Fibroblast of lung (primary cell): Measurements from ENCODE around the gene RNU4-1.

Experiments used
- EZH2 ChIP-seq: IDR thresholded peaks from 2 replicates; pipeline ENCODE4 v1.5.1; 2012; ENCODE audit warnings: low read length, control low read depth, mild to moderate bottlenecking; ENCODE audit errors: missing control alignments
- TF ChIP-seq, protein P1 (sequence below), 2 donors: IDR thresholded peaks in 1 of 2; conservative IDR thresholded peaks in 1 of 2; 1 replicate in 1 of 2; 2 replicates in 1 of 2; pipeline ENCODE4 v1.5.1; 2011 to 2012; ENCODE audit warnings: low read length in 2 of 2, control low read depth in 1 of 2, inconsistent platforms in 1 of 2, low read depth in 1 of 2, mild to moderate bottlenecking in 1 of 2

DNA sequence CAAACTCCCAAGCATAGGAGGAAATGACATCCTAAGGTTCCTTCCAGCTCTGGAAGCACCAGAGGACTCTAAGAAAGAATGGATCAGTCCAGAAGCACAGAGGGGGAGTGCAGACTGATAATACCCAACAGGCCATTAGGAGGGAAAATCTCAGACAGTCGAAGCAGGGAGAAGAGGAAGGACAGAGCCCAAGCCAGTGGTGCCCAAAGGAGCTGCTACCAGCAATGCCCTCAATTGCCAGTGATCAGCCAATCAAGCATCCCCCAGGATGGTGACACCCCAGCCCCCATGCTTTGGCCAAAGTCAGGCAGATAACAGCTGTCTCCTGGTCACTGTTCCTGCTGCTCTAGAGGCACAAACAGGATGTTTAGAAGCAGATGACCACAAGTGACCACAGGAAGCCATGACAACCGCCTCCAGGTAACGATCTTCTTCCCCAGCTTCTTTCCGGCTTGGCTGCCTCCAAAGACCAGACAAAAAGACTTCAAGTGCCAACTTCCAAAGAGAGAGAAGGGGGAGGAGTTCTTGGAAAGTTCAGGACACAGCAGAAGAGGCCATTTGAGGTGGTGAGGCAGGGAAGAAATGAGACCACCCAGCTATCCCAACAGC is 43.7 kb downstream of the RNU4-1 start:
- TF ChIP-seq, protein P1, sequence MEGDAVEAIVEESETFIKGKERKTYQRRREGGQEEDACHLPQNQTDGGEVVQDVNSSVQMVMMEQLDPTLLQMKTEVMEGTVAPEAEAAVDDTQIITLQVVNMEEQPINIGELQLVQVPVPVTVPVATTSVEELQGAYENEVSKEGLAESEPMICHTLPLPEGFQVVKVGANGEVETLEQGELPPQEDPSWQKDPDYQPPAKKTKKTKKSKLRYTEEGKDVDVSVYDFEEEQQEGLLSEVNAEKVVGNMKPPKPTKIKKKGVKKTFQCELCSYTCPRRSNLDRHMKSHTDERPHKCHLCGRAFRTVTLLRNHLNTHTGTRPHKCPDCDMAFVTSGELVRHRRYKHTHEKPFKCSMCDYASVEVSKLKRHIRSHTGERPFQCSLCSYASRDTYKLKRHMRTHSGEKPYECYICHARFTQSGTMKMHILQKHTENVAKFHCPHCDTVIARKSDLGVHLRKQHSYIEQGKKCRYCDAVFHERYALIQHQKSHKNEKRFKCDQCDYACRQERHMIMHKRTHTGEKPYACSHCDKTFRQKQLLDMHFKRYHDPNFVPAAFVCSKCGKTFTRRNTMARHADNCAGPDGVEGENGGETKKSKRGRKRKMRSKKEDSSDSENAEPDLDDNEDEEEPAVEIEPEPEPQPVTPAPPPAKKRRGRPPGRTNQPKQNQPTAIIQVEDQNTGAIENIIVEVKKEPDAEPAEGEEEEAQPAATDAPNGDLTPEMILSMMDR (conservative IDR thresholded peaks at IDR 0.05 in 1 of 2, IDR thresholded peaks at IDR 0.05 in 1 of 2; ENCODE audit: low read depth in 1 of 2, low read length in 2 of 2): no peak
- TF ChIP-seq EZH2: no peak
